Measurements from ENCODE around the gene NDUFS6.
"Not testable (repeated sequence)": the region's sequence is repeated elsewhere in the genome, so short reads cannot be mapped to it uniquely, and the experiment has no call there.

Gene NDUFS6

GRCh38 chr5:1835431-1835830, 34.2 kb downstream of the NDUFS6 start:
- no peak for DNase-seq

- no peak for DNase-seq
Measured at GRCh38 chr5:1836176-1836890, 35.1 kb downstream of the NDUFS6 start.

GRCh38 chr5:1836891-1837880, 36.0 kb downstream of the NDUFS6 start:
- DNase-seq: no peak

GRCh38 chr5:1838013-1838412, 36.8 kb downstream of the NDUFS6 start:
- no peak for DNase-seq

- no peak for DNase-seq
Measured at GRCh38 chr5:1840071-1840547, 38.9 kb downstream of the NDUFS6 start.

- DNase-seq: no peak
Measured at GRCh38 chr5:1840741-1841521, 39.7 kb downstream of the NDUFS6 start.

GRCh38 chr5:1842004-1842819, 41.0 kb downstream of the NDUFS6 start:
- DNase-seq: no peak

- DNase-seq: not testable (repeated sequence)
Measured at GRCh38 chr5:1843761-1844160, 42.6 kb downstream of the NDUFS6 start.

- no peak for DNase-seq
Measured at GRCh38 chr5:1844708-1845436, 43.7 kb downstream of the NDUFS6 start.

GRCh38 chr5:1845696-1846095, 44.5 kb downstream of the NDUFS6 start:
- no peak for DNase-seq

- no peak for DNase-seq
Measured at GRCh38 chr5:1846583-1846982, 45.4 kb downstream of the NDUFS6 start.

GRCh38 chr5:1847056-1847455, 45.8 kb downstream of the NDUFS6 start:
- DNase-seq: no peak

- no peak for DNase-seq
Measured at GRCh38 chr5:1847611-1848010, 46.4 kb downstream of the NDUFS6 start.

- no peak for DNase-seq
Measured at GRCh38 chr5:1850324-1851154, 49.3 kb downstream of the NDUFS6 start.

GRCh38 chr5:1851290-1851934, 50.2 kb downstream of the NDUFS6 start:
- DNase-seq: no peak

- DNase-seq: no peak
Measured at GRCh38 chr5:1852324-1852947, 51.2 kb downstream of the NDUFS6 start.

GRCh38 chr5:1853531-1853930, 52.3 kb downstream of the NDUFS6 start:
- no peak for DNase-seq

GRCh38 chr5:1855075-1855474, 53.9 kb downstream of the NDUFS6 start:
- DNase-seq: no peak

GRCh38 chr5:1855596-1855995, 54.4 kb downstream of the NDUFS6 start:
- DNase-seq: no peak

Data from femur (tissue), 1 donor.